Left hindlimb (tissue), 1 donor: ENCODE results near the gene HDAC9.

Experiments used
- DNase-seq: peaks from one replicate; pipeline ENCODE4 v3.0.0-alpha.2; 2018

The HDAC9 gene

DNA sequence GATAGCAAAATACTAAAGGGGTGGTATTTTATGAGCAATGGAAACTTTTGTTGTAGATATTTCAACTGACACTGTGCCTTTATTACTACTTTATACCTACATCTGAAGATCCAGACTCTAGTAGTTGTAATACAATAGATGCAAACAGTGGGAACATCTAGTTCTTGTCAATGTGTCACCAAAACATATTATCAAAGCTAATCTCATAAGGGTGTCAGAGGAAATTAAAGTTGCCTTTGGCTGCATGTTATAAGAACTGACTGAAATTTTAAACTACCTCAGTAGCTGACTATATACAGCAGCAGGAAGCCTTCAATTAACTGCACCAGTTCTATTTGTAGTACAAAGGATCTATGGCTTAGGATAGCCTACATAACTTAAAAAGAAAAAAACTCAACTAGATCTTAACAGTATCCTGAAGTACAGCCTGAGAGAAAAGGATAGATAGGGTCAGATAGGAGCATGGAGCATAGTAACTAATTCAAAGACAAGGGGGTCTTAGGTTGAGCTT lies 30.9 kb downstream of the HDAC9 start:
- DNase-seq = no peak

DNA sequence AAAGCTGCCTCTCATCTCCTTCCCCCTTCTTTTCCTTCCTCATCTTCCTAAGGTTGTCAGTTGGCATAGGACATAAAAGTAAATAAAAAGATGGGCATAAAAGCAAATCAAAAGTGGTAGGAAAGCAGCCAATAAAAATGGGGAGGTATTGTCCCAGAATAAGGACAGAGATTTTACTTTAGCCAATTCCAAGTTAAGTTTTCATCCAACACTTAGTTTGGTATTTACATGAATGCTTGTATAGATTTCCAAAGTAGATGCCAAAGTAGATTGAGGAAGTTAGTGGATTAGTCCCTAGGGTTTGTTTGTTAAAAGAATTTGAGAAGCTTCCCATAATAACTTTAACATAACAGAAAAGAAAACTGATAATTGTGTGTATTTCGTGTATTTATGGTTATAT lies 33.7 kb downstream of the HDAC9 start:
- no peak for DNase-seq

DNA sequence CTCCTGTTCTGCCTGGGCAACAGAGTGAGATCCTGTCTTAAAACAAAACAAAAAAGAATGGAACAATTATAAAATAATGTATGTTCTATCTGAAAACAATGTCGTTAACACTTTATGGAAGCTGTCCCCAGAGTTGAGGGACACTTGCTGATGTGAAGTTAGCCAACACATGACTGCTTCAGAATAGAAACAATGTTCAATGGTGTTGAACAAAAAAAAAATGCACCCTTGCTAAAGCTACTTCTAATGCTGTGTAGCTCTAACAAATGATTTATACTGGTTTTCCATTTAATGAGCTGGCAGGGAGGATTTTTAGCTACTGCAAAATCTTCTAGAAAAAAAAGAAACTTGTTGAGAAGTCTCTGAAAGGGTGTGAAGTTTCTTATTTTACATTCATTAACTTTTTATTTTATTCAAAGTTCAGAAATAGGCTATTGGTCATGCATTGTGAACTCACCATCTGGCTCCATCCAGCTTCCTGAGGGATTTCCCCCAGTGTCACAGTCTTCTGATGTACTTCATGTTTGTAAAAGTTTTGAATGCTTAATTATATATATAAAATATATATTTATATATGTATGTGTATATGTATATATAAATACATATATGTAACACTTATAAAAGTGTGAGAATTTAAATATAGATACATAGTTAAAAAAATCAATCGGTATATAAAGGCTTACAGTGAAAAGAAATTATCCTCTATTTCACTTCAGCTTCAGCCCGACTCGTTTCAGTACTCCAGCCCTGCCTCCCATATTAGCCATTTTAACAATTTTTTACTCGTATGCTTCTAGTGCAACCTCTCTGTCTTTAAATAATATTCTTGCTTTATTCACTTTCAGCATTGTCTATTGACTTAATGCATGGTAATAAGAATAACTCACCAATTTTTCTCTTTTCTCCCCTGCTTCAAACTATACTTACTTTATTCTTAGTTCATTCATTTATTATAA lies 35.0 kb downstream of the HDAC9 start:
- DNase-seq = no peak

DNA sequence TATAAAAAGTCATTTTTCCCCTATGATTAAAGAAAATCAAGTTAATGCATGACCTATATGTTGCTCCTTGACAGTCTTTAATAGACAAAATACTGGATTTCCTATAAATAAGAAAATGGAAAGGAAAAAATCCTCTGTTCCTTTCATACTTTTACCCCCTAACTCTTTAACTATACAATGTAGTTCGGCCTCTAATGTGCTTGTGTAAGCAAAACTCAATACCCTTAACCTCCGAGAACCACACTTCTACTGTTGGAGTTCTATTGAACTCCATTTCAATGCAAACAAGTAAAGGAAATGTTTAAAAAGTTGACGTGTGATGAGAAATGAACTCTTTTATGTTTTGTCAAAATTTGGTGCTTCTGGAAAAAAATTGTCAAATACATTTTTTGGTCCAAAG lies 36.0 kb downstream of the HDAC9 start:
- no peak for DNase-seq

DNA sequence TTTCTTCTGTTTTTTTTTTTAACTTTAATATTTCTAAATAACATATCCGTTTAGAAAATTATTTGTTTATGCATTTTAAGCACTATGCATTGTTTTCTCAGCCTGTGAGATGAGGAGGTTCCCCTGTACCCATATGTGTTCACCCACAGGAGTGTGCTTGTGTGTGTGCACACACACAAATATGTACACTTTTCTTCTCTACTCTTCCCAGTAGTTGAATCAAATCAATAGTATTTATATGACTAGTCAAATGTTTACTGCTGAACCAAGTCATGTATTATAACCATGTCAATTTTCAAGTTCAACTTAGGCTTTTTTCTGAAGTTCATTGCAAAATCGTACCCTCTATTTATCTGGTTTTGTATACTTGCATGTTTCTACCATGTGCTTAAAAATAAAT lies 37.3 kb downstream of the HDAC9 start:
- no peak for DNase-seq

DNA sequence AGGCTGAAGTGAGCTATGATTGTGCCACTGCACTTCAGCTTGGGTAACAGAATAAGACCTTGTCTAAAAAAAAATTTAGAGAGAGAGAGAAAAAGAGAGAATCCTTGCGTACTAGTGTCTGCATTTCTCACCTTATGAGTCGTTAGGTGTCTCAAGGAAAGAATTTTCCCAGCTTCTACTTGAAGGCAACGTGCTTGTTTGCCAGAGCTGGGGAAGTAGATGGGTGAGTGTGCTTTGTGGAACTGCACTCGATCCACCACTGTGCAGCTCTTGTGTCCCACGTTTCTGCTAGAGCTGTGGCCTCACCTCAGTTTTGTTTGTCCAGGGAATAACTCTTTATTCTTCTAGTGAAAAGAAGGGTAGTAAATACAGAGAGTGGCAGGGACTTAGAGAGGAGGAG lies 38.9 kb downstream of the HDAC9 start:
- DNase-seq = no peak

DNA sequence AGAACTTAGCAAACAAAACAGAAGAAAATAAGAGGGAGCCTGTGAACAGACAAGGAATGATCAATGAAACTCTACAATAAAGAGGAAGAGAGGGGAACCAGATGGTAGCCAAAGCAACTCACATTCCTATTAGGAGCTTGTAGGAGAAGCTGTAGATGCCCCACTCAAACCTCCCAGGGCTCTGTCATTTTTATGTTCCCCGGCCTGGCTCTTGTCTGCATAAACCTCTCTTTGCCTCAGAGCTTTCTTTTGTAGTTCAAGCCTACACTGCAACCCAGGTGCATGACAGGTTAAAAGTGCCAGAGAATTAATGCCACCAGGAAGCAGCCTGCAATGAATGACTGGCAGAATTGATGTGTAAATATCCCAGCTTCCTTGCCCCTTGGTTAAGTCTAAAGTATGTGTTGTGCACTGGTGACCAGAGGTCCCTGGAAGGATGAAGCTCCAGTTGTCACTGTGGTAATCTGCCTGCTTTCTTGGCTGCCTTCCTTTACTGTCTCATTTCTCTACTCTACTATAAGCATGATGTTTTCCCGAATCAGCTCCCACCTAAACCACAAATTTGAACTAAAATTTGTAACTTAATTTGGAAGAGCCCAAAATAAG lies 40.4 kb downstream of the HDAC9 start:
- DNase-seq = no peak

DNA sequence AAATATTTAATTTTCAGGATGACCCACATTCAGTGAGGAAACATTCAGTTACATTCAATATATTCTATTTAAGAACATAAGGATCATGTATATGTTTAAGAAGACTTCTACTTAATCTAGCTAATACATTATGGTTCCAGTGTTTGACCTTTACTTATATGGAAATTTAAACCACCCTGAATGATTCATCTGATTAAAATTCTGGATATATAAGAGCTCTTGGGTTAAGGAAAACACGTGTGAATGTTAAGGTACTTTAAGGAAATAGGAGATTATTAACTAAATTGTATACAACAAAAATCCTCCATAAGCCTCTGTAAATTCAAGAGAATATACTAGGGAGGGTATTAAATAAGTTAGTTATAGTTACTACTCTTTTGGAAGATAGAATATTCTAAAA lies 40.9 kb downstream of the HDAC9 start:
- no peak for DNase-seq

DNA sequence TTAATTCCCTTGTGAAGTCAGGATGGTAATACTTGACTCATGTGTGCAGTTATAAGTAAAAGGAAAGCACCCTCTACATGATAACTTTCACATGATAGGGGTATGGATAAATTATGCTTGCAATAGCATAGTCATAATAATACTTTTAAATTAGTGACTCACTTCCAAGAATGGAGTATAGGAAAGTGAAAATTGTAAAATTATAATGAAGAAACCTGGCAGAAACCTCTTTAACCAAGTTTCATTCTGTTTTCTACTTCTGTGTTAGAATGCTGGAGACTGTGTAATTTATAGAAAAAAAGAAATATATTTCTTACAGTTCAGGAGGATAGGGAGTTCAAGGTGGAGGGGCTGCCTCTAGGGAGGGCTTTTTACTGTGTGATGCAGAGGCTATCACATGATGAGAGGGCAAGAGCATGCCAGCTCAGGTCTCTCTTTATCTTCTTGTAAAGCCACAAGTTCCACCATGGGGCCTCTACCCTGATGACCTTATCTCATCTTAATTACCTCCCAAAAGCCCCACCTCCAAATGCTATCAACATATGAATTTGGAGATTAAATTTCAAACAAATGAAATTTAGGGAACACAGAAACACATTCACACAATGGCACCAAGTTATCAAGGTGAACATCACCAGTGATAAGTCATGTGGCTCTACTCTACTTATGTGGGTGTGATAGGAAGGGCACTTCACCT lies 43.2 kb downstream of the HDAC9 start:
- DNase-seq = no peak

DNA sequence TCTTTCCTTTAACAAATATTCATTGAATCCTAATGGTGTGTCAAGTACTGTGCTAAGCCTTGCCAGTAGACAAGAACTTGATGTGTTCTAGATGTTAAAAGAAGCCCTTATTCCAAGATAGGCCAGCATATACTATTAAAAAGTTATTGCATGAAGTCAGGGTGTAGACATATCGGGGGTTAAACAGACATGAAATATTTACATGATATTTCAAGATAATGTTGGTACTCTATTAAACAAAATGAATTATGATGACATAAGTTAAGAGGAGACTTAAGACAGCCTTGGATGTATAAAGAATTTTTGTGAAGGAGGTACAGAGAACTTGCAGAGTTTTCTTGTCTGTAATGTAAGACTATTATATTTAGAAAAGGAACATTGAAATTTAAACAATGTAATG lies 44.8 kb downstream of the HDAC9 start:
- no peak for DNase-seq

DNA sequence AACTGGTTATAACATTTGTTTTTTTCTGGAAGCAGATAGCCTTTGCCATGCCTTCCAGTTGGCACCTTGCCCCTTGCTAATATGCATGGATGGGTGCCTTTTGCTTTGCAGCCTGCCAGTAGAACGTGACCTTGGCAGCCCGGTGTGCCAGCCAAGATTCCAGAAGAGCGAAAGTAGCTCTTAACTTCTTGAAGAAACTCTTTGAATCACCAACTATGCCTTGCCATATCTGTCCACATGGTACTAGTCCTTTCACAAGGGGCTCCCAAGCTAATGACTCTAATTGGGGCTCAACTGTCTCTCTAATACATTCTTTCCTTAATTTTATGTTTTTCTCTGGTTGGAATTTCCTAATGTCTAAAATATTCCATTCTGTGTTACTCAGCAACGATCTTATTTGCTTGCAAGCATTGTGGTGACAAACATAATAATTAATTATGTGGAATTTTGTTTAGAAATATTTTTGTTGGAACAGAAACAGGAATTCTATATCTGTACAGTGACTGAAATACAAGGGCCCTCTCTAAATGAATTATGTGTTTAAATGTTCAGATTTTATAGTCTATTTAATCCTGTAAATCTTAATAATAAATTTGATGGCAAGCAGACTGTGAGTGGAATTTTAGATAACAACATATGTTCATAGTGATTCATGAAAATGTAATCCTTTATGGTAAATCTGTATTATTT lies 45.8 kb downstream of the HDAC9 start:
- peak; percentile 43 for DNase-seq

DNA sequence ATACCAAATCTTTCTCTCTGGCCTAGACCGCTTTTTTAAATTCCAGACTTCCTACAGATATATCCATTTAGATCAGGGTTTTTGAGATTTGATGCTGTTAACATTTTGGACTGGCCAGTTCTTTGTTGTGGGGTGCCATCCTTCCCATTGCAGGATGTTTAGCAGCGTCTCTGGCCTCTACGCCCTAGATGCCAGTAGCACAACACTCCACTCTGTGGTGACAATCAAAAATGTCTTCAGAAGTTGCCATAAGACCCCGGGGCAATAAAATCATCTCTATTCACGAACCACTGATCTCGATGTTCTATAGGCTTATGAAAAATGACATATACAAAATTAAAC lies 46.3 kb downstream of the HDAC9 start:
- DNase-seq = no peak

DNA sequence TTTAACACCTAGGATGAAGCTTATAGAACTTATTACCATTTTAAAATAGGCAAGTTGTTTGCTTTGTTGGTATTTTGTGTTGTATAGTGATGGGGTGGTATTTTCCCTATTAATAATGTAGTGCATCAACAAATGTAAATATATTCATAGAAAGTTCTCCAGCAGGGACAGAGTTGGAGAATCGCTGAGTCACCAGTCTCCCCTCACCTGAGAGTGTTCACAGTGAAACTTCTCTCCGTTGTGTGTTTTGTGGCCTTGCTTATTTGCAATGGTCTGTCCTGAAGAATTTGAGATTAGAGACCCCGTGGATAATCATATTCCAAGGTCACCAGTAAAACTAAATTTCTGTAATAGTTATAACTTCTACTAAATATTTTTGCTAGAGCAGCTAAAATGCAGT lies 51.0 kb downstream of the HDAC9 start:
- no peak for DNase-seq

DNA sequence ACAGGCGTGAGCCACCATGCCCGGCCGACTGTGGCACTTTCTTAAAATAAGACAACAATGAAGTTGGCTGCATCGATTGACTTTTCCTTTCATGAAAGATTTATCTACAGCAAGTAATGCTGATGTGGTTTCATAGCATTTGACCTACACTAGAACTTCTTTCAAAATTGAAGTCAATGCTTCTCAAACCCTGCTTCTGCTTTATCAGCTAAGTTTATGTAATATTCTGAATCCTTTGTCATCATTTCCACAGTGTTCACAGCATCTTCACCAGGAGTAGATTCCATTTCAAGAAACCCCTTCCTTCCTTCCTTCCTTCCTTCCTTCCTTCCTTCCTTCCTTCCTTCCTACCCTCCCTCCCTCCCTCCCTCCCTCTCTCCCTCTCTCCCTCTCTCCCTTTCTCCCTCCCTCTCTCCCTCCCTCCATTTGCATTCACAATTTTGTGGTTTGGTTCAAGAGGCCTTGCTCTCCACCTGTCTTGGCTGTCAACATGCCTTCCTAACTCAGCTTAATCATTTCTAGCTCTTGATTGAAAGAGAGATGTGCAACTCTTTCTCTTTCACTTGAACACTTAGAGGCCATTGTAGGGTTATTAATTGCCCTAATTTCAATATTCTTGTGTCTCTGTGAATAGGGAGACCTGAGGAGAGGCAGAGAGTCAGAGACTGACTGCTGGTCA lies 52.1 kb downstream of the HDAC9 start:
- no peak for DNase-seq

DNA sequence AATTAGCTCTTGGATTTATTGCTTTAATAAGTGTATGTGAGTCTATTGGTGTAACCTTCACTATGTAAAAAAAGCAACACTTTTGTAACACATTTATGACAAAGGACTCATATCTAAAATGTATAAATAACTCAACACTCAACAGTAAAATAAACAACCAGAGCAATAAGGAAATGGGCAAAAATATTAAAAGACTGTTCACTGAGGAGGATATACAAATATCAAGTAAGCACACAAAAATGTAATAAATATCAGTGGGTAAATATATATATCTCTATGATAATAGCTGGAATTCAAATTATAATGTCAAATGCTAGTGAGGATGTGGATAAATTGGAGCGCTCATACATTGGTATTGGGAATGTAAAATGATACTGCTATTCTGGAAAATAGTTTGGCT lies 53.0 kb downstream of the HDAC9 start:
- DNase-seq = no peak

DNA sequence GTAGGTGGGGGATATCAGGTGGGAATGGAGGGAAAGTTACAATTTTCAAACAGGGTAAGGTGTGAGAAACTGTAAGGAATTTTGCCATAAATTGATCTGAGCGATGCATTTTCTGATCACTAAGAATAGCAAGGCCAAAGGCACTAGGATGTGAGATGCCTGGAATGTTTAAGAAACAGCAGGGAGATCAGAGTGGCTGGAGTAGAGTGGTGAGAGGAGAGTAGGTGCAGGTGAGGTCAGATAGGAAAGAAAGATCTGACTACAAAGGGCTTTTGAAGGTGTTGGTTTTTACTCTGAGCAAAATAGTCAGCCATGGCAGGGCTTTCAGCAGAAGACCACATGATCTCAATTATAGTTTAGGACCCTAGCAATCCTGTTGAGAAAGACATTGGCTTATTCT lies 55.0 kb downstream of the HDAC9 start:
- no peak for DNase-seq

DNA sequence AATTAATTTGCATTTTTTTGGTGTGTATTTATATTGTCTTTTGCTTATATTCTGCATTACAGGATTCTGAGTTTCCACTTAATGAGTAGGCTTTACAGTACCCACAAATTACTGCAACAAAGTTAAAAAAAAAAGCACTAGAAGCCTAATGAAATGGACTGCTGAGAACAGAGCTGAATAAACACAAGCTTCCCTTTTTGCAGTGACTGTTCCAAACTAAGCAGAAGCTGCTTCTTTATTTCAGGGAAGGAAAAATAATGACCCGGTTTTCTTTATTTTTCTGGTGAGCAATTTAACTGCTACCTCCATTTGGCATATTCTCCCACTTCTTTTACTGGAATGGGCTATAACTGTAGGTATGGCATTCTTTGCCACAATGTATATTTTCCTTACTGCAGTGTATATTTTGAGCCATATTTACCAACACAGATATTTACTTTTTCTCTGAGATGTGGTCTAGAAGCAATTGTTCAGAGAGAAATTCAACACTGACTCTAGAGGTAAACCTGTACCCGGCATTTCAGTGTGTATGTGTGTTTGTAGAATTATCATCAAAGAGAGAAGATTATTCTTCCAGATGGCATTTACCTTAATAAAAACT lies 56.9 kb downstream of the HDAC9 start:
- no peak for DNase-seq

DNA sequence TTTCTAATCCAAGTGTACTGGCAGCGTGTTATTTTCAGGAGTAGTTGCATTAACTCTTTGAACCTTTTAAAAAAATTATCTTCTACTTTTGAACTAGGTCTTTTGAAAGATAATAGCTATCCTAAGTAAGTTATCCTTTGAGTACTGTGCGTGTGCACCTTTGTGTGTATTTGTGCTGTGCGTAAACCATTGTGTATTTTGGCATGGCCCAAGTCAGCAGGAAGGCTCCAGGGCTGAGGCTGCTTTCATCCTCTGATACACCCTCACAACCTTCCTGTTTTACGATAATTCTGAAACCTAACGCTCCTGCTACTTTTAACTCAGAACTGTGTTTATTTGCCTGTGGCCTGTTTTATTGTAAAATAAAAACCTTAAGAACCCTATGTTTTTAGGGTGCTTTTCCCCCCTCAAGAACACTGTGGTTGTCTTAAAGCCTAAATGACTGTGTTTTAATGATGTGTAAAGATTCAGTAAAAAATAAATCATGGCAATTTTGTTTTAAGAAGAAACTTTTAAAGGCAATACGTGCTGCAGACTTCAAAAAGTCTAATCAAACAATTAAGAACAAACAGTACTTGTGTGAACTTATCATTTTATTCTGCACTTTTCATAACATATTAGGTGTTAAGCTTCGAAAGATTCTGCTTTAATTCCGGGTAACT lies 57.5 kb downstream of the HDAC9 start:
- peak; percentile 33 for DNase-seq

DNA sequence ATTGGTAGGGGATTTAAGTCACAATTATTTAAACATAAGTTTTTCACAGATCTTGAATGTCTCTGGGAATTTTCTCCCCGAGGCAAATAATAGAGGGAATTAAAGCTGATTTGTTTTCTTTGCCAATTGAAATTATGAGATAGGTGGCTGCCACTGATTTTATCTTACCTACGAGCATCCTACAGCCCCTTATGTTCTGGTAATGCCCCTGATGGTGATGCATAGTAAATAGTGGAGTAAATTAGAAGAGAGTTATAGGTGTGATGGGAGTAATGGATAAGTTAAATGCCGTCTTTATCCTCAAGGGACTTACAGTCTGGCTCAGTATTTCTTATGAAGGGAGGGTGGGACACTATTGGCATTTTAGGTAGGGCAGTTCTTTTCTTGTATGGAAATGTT lies 58.1 kb downstream of the HDAC9 start:
- DNase-seq = no peak

DNA sequence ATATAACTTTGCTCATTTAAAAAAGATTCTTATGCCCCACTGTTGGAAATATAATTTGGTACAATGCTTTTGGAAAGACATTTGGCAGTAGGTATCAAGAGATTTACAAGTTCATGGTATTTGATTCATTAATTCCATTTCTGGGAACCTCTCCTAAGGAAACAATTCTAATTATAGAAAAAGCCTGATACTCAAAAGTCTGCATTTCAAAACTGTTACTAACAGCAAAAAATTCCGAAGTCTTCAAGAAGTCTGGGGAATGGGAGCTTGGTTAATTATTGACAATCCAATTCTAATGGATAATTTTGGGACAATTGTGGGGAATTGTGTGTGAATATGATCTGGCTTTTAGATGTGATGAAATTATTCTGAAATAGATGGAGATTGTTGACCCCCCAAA lies 59.6 kb downstream of the HDAC9 start:
- no peak for DNase-seq

DNA sequence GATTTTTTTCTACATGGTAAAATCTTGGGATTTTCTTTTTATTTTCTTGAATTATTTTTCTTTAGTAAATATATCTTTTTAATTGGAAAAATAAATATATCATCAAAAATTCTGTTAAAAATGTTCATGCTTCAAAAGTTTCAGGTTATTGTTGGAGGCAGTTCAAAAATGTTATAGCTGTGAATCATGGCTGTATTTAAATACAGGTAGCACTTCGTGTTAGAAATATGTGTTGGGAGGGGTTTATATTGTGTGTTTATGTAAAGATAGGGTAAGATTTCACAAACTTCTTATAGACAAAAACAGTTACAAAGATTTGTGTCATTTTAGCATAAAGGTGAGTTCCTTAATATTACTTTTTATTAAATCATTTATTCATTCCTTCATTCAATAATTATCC lies 60.4 kb downstream of the HDAC9 start:
- no peak for DNase-seq

DNA sequence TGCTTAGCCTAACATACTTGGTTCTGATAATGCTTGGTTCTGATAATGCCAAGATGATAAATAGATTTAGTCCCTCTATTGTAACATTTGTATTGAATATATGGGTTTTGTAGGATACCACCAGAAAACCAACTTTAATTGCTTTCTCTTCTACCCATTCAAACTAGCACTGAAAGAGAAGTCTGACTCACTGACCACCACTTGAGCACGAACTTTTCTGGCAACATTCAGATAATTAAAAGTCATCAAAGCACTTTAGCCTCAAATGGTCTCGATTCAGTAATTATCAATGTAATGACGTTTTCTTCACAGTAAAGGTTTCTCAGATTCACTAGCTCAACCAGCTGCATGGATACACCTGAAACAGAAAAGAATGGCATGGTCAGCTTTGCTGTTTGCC lies 63.0 kb downstream of the HDAC9 start:
- no peak for DNase-seq
